ENCODE results near the gene AUH. TPM values are rescaled to one million over a fixed set of nuclear protein-coding genes. Genes with fewer than 3 reads are reported as not detected.

AUH gene
- total RNA-seq, 1 experiment from 2014 or later: 21.7 TPM

- no peaks in the 10 kb centered on the region for H3K79me2 ChIP-seq (ENCODE audit: insufficient read depth, low read length)
- H3K27me3 Mint-ChIP-seq (ENCODE audit: low read depth): no peaks in the 10 kb centered on the region
- H3K27ac ChIP-seq (ENCODE audit: insufficient read length, low read depth, low read length): no peak overlapping the region
- no peak for DNase-seq
- H3K56ac ChIP-seq (ENCODE audit: insufficient read length, low read depth, low read length): no peak overlapping the region
- no peaks in the 10 kb centered on the region for H3K23me2 ChIP-seq (ENCODE audit: insufficient read length, low read depth, low read length, poor library complexity, severe bottlenecking)
- peak overlapping the region in 2 of 3 experiments; percentile 12 to 32; a peak in 2 of 7 replicates for H3K27ac Mint-ChIP-seq
- no peak overlapping the region for H3K9ac ChIP-seq (ENCODE audit: extremely low read depth, insufficient read length, low read length)
- no peak overlapping the region for H3K4me2 ChIP-seq (ENCODE audit: insufficient read depth, insufficient read length, low read length)
- H3K4me1 Mint-ChIP-seq: peaks cover 5 to 6% of the 10 kb centered on the region in 2 experiments
- H3K9me3 ChIP-seq (ENCODE audit: control insufficient read depth, low read depth, low read length): no peaks in the 10 kb centered on the region
- WGBS (ENCODE audit: extremely low coverage, insufficient read length, low lambda C conversion rate): no CpG with 5 or more reads among the region's 2 CpGs
- H2AFZ ChIP-seq (ENCODE audit: low read length): no peak overlapping the region
- H4K8ac ChIP-seq (replicated peaks; ENCODE audit: insufficient read length, low read depth, low read length): no peak overlapping the region
- H3K23ac ChIP-seq (ENCODE audit: insufficient read length, low read depth, low read length): no peak overlapping the region
- no peak overlapping the region for H2AK5ac ChIP-seq (ENCODE audit: insufficient read length, low read length)
- no peak for TF ChIP-seq CTCF (conservative IDR thresholded peaks at IDR 0.05)
- H4K5ac ChIP-seq (ENCODE audit: insufficient read length, low read depth, low read length): no peak overlapping the region
- H4K91ac ChIP-seq (ENCODE audit: insufficient read length, low read depth, low read length): no peak overlapping the region
- H2BK15ac ChIP-seq (ENCODE audit: low read depth, low read length): no peak overlapping the region
- no peak overlapping the region for H2BK20ac ChIP-seq (ENCODE audit: low read depth, low read length, poor library complexity, severe bottlenecking)
- no peaks in the 10 kb centered on the region; a peak in 1 of 7 replicates for H3K36me3 Mint-ChIP-seq (ENCODE audit: insufficient read depth in 1 of 3, low read depth in 3 of 3)
- H3K27me3 ChIP-seq (ENCODE audit: insufficient read depth, low read length): no peaks in the 10 kb centered on the region
- H3T11ph ChIP-seq (ENCODE audit: low read length): no peak overlapping the region
- H2BK120ac ChIP-seq (ENCODE audit: low read depth, low read length, poor library complexity, severe bottlenecking): no peak overlapping the region
- no peaks in the 10 kb centered on the region for H3K79me1 ChIP-seq (ENCODE audit: insufficient read depth, low read depth, low read length, poor library complexity, severe bottlenecking)
- H3K18ac ChIP-seq (ENCODE audit: insufficient read length, low read depth, low read length): no peak overlapping the region
- no peak overlapping the region for H3K14ac ChIP-seq (ENCODE audit: insufficient read depth, low read length)
- H2BK12ac ChIP-seq (ENCODE audit: insufficient read length, low read depth, low read length): no peak overlapping the region
- no peaks in the 10 kb centered on the region for H3K4me1 ChIP-seq (ENCODE audit: insufficient read depth, low read length)
- H3K4ac ChIP-seq (ENCODE audit: low read depth, low read length): no peak overlapping the region
- no peak overlapping the region for H2BK5ac ChIP-seq (ENCODE audit: insufficient read length, low read length)
- no peak overlapping the region for H3K4me3 Mint-ChIP-seq
- H3K9me3 Mint-ChIP-seq: no peaks in the 10 kb centered on the region
- H4K20me1 ChIP-seq (ENCODE audit: control insufficient read depth, insufficient read depth, insufficient read length): no peaks in the 10 kb centered on the region
Observed at GRCh38 chr9:91303741-91304415, 57.8 kb downstream of the AUH start.
